ENCODE data around the gene VPS52.

DNA sequence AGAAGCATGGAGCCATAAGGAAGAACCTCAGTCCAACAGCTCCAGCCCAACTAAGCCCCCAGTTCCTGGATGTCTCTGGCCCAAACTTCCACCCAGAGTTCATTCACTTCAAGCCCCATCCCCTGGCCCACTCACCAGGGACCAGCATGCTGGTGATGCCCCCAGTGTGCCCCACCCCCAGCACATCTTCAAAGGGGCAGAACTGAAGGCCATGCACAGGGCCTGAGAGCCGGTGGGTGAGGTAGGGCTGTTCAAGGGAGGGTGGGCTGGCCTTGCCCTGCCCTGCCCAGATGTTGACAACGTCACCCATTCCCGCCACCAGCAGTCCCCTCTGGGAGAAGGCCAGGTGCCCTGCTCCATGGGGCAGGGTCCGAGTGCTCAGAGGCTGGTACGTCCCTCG is 8.9 kb upstream of the VPS52 start:
- TF ChIP-seq EZH2 (IDR thresholded peaks at IDR 0.05; ENCODE audit: borderline replicate concordance, insufficient read depth, low read depth, low read length, poor library complexity, severe bottlenecking) (no peak), CTCF (IDR thresholded peaks at IDR 0.05) (no peak)

Data from B cell (primary cell).